Measurements from ENCODE around the gene CTBP2.
"Not testable (repeated sequence)": the region's sequence is repeated elsewhere in the genome, so short reads cannot be mapped to it uniquely, and the experiment has no call there.

DNA sequence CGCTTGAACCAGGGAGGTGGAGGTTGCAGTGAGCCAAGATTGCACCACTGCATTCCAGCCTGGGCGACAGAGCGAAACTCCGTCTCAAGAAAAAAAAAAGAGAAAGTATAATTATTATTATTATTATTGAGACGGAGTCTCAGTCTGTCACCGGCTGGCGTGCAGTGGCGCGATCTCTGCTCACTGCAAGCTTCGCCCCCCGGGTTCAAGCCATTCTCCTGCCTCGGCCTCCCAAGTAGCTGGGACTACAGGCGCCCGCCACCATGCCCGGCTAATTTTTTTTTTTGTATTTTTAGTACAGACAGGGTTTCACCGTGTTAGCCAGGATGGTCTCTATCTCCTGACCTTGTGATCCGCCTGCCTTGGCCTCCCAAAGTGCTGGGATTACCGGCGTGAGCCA is 2.9 kb upstream of the CTBP2 start:
- not testable (repeated sequence) for TF ChIP-seq POLR2A (IDR thresholded peaks at IDR 0.05)
- TF ChIP-seq, protein P1, sequence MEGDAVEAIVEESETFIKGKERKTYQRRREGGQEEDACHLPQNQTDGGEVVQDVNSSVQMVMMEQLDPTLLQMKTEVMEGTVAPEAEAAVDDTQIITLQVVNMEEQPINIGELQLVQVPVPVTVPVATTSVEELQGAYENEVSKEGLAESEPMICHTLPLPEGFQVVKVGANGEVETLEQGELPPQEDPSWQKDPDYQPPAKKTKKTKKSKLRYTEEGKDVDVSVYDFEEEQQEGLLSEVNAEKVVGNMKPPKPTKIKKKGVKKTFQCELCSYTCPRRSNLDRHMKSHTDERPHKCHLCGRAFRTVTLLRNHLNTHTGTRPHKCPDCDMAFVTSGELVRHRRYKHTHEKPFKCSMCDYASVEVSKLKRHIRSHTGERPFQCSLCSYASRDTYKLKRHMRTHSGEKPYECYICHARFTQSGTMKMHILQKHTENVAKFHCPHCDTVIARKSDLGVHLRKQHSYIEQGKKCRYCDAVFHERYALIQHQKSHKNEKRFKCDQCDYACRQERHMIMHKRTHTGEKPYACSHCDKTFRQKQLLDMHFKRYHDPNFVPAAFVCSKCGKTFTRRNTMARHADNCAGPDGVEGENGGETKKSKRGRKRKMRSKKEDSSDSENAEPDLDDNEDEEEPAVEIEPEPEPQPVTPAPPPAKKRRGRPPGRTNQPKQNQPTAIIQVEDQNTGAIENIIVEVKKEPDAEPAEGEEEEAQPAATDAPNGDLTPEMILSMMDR (IDR thresholded peaks at IDR 0.05), result not testable (repeated sequence)
